Measurements from ENCODE around the gene CCDC149.

- no peak for TF ChIP-seq MXD4 (CRISPR knock-in tag; IDR thresholded peaks at IDR 0.05)
- TF ChIP-seq ZBTB33 (CRISPR knock-in tag; IDR thresholded peaks at IDR 0.05) = no peak
- no peak for TF ChIP-seq FOXK2 (IDR thresholded peaks at IDR 0.05)
- TF ChIP-seq CTCF (CRISPR knock-in tag; IDR thresholded peaks at IDR 0.05) = no peak
- TF ChIP-seq ZNF138 (CRISPR knock-in tag; IDR thresholded peaks at IDR 0.05; ENCODE audit: low read depth) = no peak
- TF ChIP-seq TCF7L2 (IDR thresholded peaks at IDR 0.05; ENCODE audit: low read depth, low read length) = no peak
- TF ChIP-seq ONECUT2 (CRISPR knock-in tag; IDR thresholded peaks at IDR 0.05) = no peak
- no peak for TF ChIP-seq PAXIP1 (CRISPR knock-in tag; conservative IDR thresholded peaks at IDR 0.05)
- TF ChIP-seq AFF4 (CRISPR knock-in tag; IDR thresholded peaks at IDR 0.05) = no peak
Measured at GRCh38 chr4:24835696-24836095, 77.1 kb downstream of the CCDC149 start.

Data from HepG2 (cell line).